Kidney (tissue), 22 donors: ENCODE data around the gene MIDN. TPM values are rescaled to one million over a fixed set of nuclear protein-coding genes. Genes with fewer than 3 reads are reported as not detected.
"Not testable (repeated sequence)": the region's sequence is repeated elsewhere in the genome, so short reads cannot be mapped to it uniquely, and the experiment has no call there.

ENCODE experiments used
- DNase-seq, 5 donors: peaks; one replicate each; pipeline ENCODE4 v3.0.0-alpha.2; 2013 to 2020
- FAIRE-seq: peaks from 2 replicates; lab custom pipeline; 2012; peaks lifted over from hg19 to GRCh38; lab: Jason Lieb, UNC
- H3K27ac ChIP-seq, 2 donors: one replicate each; pipeline ENCODE4 v1.7.0; 2013; ENCODE audit warnings: low read depth in 2 of 2, low read length in 2 of 2, inconsistent platforms in 1 of 2
- H3K27me3 ChIP-seq: one replicate; pipeline ENCODE4 v1.7.1; 2013; ENCODE audit warnings: low read length, inconsistent platforms; ENCODE audit not compliant: control insufficient read depth, insufficient read depth
- H3K36me3 ChIP-seq, 3 donors: one replicate each; pipeline versions ENCODE4 v1.7.0 to v1.7.1; 2013; ENCODE audit warnings: low read length in 3 of 3, control low read depth in 1 of 3, inconsistent platforms in 1 of 3; ENCODE audit not compliant: insufficient read depth in 3 of 3, control insufficient read depth in 2 of 3
- H3K4me1 ChIP-seq, 3 donors: one replicate each; pipeline versions ENCODE4 v1.7.0 to v1.7.1; 2013; ENCODE audit warnings: low read length in 3 of 3, inconsistent platforms in 1 of 3, low read depth in 1 of 3; ENCODE audit not compliant: control insufficient read depth in 2 of 3, insufficient read depth in 2 of 3
- H3K4me3 ChIP-seq, 3 donors: one replicate each; pipeline versions ENCODE4 v1.7.0 to v1.8.1; 2013; ENCODE audit warnings: low read length in 3 of 3, control low read depth in 1 of 3, inconsistent platforms in 1 of 3
- H3K9ac ChIP-seq, 3 donors: one replicate each; pipeline versions ENCODE4 v1.7.0 to v1.7.1; 2013; ENCODE audit warnings: low read length in 3 of 3, control low read depth in 1 of 3, inconsistent platforms in 1 of 3
- H3K9me3 ChIP-seq, 3 donors: one replicate each; pipeline versions ENCODE4 v1.7.0 to v1.7.1; 2013; ENCODE audit warnings: low read length in 3 of 3, control low read depth in 1 of 3, inconsistent platforms in 1 of 3; ENCODE audit not compliant: control insufficient read depth in 2 of 3, insufficient read depth in 1 of 3
- CTCF ChIP-seq: IDR thresholded peaks from 3 replicates; pipeline ENCODE4 v1.5.1; 2012; ENCODE audit warnings: mild to moderate bottlenecking, moderate library complexity, borderline replicate concordance; ENCODE audit not compliant: insufficient read depth; ENCODE audit errors: extremely low read depth
- intact Hi-C: fragments of 100-400 bp; cut with DNase I; formaldehyde crosslinking; loops from one replicate; pipeline ENCODE4 v1.11.1; 2022
- long read RNA-seq, 10 donors: library from polyadenylated mRNA in 1 of 10; unstranded in 1 of 10; transcript quantifications; one replicate each; pipeline ENCODE4 v2.0.0 and lab custom pipeline, GENCODE V29; 2021 to 2026
- polyA plus RNA-seq: library from polyadenylated mRNA; stranded (reverse); fragments of 350-450 nt; fragmentation: Illumina TruSeq; extraction: RNeasy Lipid Tissue Mini Kit (QIAGEN cat#74804); gene quantifications from one replicate; pipeline ENCODE4 v1.2.3, GENCODE V29; 2014; ENCODE audit warnings: low read depth, low replicate concordance; ENCODE audit not compliant: insufficient read depth
- total RNA-seq: library from RNA; stranded (reverse); fragmentation: NEBNext Ultra II Directional; extraction: Animal tissue kit (Norgen Biotek cat#: 25700); gene quantifications from one replicate; pipeline ENCODE4 v1.2.1, GENCODE V29; 2021
- donor health status: control.
- donor health status: control.
- donor health status: control.
- donor health status: control.
- donor health status: control.
- donor health status: DM: yes; HTN: yes; CAD: no.
- donor health status: Normal renal cell carcinoma (clear cell type).

The MIDN gene
- 205 TPM for total RNA-seq
- 21.3 TPM for polyA plus RNA-seq
- long read RNA-seq, donor 1, transcript MIDN-206 (7 exons, 3,243 nt): major isoform, 7 of 53 reads
- long read RNA-seq, donor 1, partial matches to known transcripts: 45 of 53 reads
- long read RNA-seq, donor 1, other reads (novel, unspliced or antisense): 0 of 53 reads
- long read RNA-seq, donor 2, partial matches to known transcripts: 7 of 11 reads
- long read RNA-seq, donor 2, other reads (novel, unspliced or antisense): 0 of 11 reads
- long read RNA-seq, donor 3, transcript MIDN-206 (7 exons, 3,243 nt): major isoform, 5 of 21 reads
- long read RNA-seq, donor 3, partial matches to known transcripts: 10 of 21 reads
- long read RNA-seq, donor 3, other reads (novel, unspliced or antisense): 0 of 21 reads
- long read RNA-seq, donor 4, partial matches to known transcripts: 0 of 9 reads
- long read RNA-seq, donor 4, other reads (novel, unspliced or antisense): 0 of 9 reads
- long read RNA-seq, donor 5, partial matches to known transcripts: 11 of 11 reads
- long read RNA-seq, donor 5, other reads (novel, unspliced or antisense): 0 of 11 reads
- long read RNA-seq, donor 6, partial matches to known transcripts: 27 of 30 reads
- long read RNA-seq, donor 6, other reads (novel, unspliced or antisense): 0 of 30 reads
- long read RNA-seq, donor 7, partial matches to known transcripts: 49 of 57 reads
- long read RNA-seq, donor 7, other reads (novel, unspliced or antisense): 8 of 57 reads
- long read RNA-seq, donor 8, partial matches to known transcripts: 57 of 63 reads
- long read RNA-seq, donor 8, other reads (novel, unspliced or antisense): 0 of 63 reads
- long read RNA-seq, donor 9, partial matches to known transcripts: 7 of 13 reads
- long read RNA-seq, donor 9, other reads (novel, unspliced or antisense): 0 of 13 reads
- long read RNA-seq, donor 10, partial matches to known transcripts: 48 of 49 reads
- long read RNA-seq, donor 10, other reads (novel, unspliced or antisense): 0 of 49 reads

GRCh38 chr19:1248139-1248785 lies at the start of gene MIDN:
Gene MIDN, plus strand, starts transcription at chr19:1248583. Its CDS starts 1,714 bp downstream, at chr19:1250297.
- intact Hi-C loops: no loop called here

GRCh38 chr19:1199531-1199930 lies 48.9 kb upstream of the MIDN start:
- Histone ChIP-seq H3K4me1 (peaks cover 0 to 3% (median 3%) of the 10 kb centered on the region in 3 donors), H3K4me3 (no peak overlapping the region), H3K9ac (no peak overlapping the region), H3K27me3 (no peaks in the 10 kb centered on the region), H3K9me3 (no peaks in the 10 kb centered on the region), H3K36me3 (no peaks in the 10 kb centered on the region), H3K27ac (no peak overlapping the region)
- TF ChIP-seq CTCF: no peak
- DNase-seq: no peak
- FAIRE-seq: no peak
- intact Hi-C loops: no loop called here

More at GRCh38 chr19:1248139-1248785, at the start of gene MIDN:
- Histone ChIP-seq H3K4me1 (peaks cover 0 to 30% (median 22%) of the 10 kb centered on the region in 3 donors), H3K9ac (peak within 1 kb of the TSS in 2 of 3 donors; percentile 59 to 81), H3K36me3 (peaks cover 0 to 5% (median 0%) of the 10 kb centered on the region in 3 donors), H3K4me3 (peak within 1 kb of the TSS; percentile 51 to 70 (median 56)), H3K9me3 (no peaks in the 10 kb centered on the region), H3K27me3 (no peaks in the 10 kb centered on the region), H3K27ac (peak within 1 kb of the TSS; percentile 99)
- peak; percentile 80 to 97 (median 90) for DNase-seq
- FAIRE-seq: no peak
- TF ChIP-seq CTCF: peak; percentile 4

- FAIRE-seq, H3K36me3 ChIP-seq, DNase-seq, H3K9me3 ChIP-seq, H3K9ac ChIP-seq, H3K4me1 ChIP-seq, H3K4me3 ChIP-seq, intact Hi-C loops, H3K27me3 ChIP-seq, H3K27ac ChIP-seq: not testable (repeated sequence)
Observed at GRCh38 chr19:1200614-1201013, 47.8 kb upstream of the MIDN start.
